Caco-2 (cell line): ENCODE results near the gene ELL. TPM values are rescaled to one million over a fixed set of nuclear protein-coding genes. Genes with fewer than 3 reads are reported as not detected.

Experiments
- BruUV-seq: library from RNA; stranded (reverse); fragments of 400-500 nt; replicated peaks from 2 replicates; lab custom pipeline; 2021; lab: Mats Ljungman, UMichigan
- CTCF ChIA-PET: fragments of 300-600 bp; sonication (Branson Sonifier 250); formaldehyde crosslinking; loops from one replicate; lab custom pipeline; 2022; ENCODE audit warnings: antibody characterized with exemption; lab: Charles Lee
- POLR2A ChIA-PET: fragments of 300-600 bp; sonication (Branson Sonifier 250); formaldehyde crosslinking; loops from one replicate; lab custom pipeline; 2022; ENCODE audit warnings: antibody characterized with exemption; lab: Charles Lee
- DNase-seq, 2 experiments: peaks; one replicate each; pipeline versions ENCODE4 v3.0.0 to v3.0.0-alpha.2; 2020 to 2022
- H3K27me3 ChIP-seq: replicated peaks from 2 replicates; pipeline ENCODE4 v1.6.0; 2011; ENCODE audit warnings: low read length; ENCODE audit not compliant: control insufficient read depth, insufficient read depth
- H3K36me3 ChIP-seq: 2 replicates; pipeline ENCODE4 v1.5.1; 2011; ENCODE audit warnings: low read length; ENCODE audit not compliant: control insufficient read depth, insufficient read depth
- H3K4me1 ChIP-seq: fragments of 250-450 bp; sonication (Bioruptor Pico); 2 replicates; pipeline ENCODE4 v1.5.1; 2020; ENCODE audit warnings: mild to moderate bottlenecking
- H3K4me3 ChIP-seq: 2 replicates; pipeline ENCODE4 v1.5.1; 2011; ENCODE audit warnings: low read depth, mild to moderate bottlenecking, control low read depth, low read length
- H3K9me3 ChIP-seq: fragments of 250-450 bp; sonication (Bioruptor Pico); 2 replicates; pipeline ENCODE4 v1.5.1; 2020; ENCODE audit warnings: mild to moderate bottlenecking, moderate library complexity
- H3K27ac Mint-ChIP-seq: one replicate; pipeline ENCODE4 v1.8.0; 2022; ENCODE audit warnings: mixed read lengths; ENCODE audit not compliant: unreplicated experiment
- H3K27me3 Mint-ChIP-seq: one replicate; pipeline ENCODE4 v1.8.0; 2022; ENCODE audit warnings: mixed read lengths; ENCODE audit not compliant: insufficient read depth, unreplicated experiment
- H3K36me3 Mint-ChIP-seq: one replicate; pipeline ENCODE4 v1.8.0; 2022; ENCODE audit warnings: mild to moderate bottlenecking, mixed read lengths; ENCODE audit not compliant: insufficient read depth, unreplicated experiment
- H3K4me1 Mint-ChIP-seq: one replicate; pipeline ENCODE4 v1.8.0; 2022; ENCODE audit warnings: low read depth, mixed read lengths; ENCODE audit not compliant: unreplicated experiment
- H3K4me3 Mint-ChIP-seq: one replicate; pipeline ENCODE4 v1.8.0; 2022; ENCODE audit warnings: mild to moderate bottlenecking, moderate library complexity, mixed read lengths; ENCODE audit not compliant: unreplicated experiment
- H3K9me3 Mint-ChIP-seq: one replicate; pipeline ENCODE4 v1.8.0; 2022; ENCODE audit warnings: mixed read lengths; ENCODE audit not compliant: unreplicated experiment
- intact Hi-C: fragments of 100-400 bp; cut with micrococcal nuclease; formaldehyde crosslinking; loops from one replicate; pipeline ENCODE4 v1.10.0; 2022; ENCODE audit not compliant: unreplicated experiment
- total RNA-seq: library from RNA; stranded (reverse); gene quantifications from 2 replicates; pipeline ENCODE4 v1.2.3, GENCODE V29; 2022
- TF ChIP-seq, protein P1 (sequence below), 2 experiments: fragments of 200-600 bp in 1 of 2; IDR thresholded peaks; 1 replicate in 1 of 2; 2 replicates in 1 of 2; pipeline versions ENCODE4 v1.5.1 to v1.8.0; 2011 to 2022; ENCODE audit warnings: antibody characterized with exemption in 1 of 2, control low read depth in 1 of 2, inconsistent platforms in 1 of 2, low read depth in 1 of 2, low read length in 1 of 2, mild to moderate bottlenecking in 1 of 2, moderate library complexity in 1 of 2; ENCODE audit not compliant: insufficient read depth in 1 of 2, severe bottlenecking in 1 of 2, unreplicated experiment in 1 of 2

ELL gene
- total RNA-seq, 1 experiment from 2014 or later: 12.1 TPM

GRCh38 chr19:18539372-18539771 lies 17.5 kb upstream of the ELL start:
- intact Hi-C loops: no loop called here
- Mint-ChIP-seq H3K27me3 (no peaks in the 10 kb centered on the region), H3K4me3 (no peak overlapping the region), H3K27ac (no peak overlapping the region), H3K36me3 (peaks cover 30% of the 10 kb centered on the region), H3K4me1 (no peaks in the 10 kb centered on the region), H3K9me3 (no peaks in the 10 kb centered on the region)
- Histone ChIP-seq H3K4me1 (peaks cover 11% of the 10 kb centered on the region), H3K4me3 (no peak overlapping the region), H3K36me3 (peaks cover 2% of the 10 kb centered on the region; the same call in 1 of the 2 replicates), H3K27me3 (no peaks in the 10 kb centered on the region), H3K9me3 (no peaks in the 10 kb centered on the region)
- ChIA-PET CTCF (no interaction called here), POLR2A (no interaction called here)
- DNase-seq: no peak
- TF ChIP-seq, protein P1, sequence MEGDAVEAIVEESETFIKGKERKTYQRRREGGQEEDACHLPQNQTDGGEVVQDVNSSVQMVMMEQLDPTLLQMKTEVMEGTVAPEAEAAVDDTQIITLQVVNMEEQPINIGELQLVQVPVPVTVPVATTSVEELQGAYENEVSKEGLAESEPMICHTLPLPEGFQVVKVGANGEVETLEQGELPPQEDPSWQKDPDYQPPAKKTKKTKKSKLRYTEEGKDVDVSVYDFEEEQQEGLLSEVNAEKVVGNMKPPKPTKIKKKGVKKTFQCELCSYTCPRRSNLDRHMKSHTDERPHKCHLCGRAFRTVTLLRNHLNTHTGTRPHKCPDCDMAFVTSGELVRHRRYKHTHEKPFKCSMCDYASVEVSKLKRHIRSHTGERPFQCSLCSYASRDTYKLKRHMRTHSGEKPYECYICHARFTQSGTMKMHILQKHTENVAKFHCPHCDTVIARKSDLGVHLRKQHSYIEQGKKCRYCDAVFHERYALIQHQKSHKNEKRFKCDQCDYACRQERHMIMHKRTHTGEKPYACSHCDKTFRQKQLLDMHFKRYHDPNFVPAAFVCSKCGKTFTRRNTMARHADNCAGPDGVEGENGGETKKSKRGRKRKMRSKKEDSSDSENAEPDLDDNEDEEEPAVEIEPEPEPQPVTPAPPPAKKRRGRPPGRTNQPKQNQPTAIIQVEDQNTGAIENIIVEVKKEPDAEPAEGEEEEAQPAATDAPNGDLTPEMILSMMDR (IDR thresholded peaks at IDR 0.05; ENCODE audit: insufficient read depth in 1 of 2, low read depth in 1 of 2, low read length in 1 of 2, severe bottlenecking in 1 of 2, unreplicated experiment in 1 of 2): no peak
- BruUV-seq: no TSS peak

DNA sequence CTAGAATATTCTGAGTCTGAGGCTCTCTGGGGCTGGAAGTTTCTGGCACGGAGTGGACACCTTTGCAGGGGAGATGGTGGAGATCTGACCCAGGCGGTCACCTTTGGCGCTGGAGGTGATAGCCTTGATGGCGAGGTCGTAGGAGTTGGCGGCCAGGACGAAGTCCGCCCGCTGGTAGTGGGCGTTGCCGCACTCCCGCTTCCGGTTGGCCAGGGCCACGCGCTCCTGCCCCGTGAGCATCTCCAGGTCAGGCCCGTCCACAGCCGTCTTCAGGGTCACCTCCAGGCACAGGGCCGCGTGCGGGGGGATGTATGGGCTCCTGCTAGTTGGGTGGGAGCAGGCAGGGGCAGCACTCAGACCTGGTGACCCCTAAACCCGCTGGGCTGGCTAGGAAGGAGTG lies 16.2 kb upstream of the ELL start:
- no peak for DNase-seq
- ChIA-PET CTCF (interaction anchor here (0.7 kb wide), 1 partner anchor 9 kb away, joined by 3 read pairs; no protein-coding TSS in a partner anchor), POLR2A (interaction anchor here (0.6 kb wide), 1 partner anchor 17 kb away, joined by 4 read pairs; no protein-coding TSS in a partner anchor)
- H3K4me1 ChIP-seq: peaks cover 5% of the 10 kb centered on the region; the same call in 1 of the 2 replicates
- H3K36me3 ChIP-seq: peaks cover 2% of the 10 kb centered on the region; the same call in 1 of the 2 replicates
- no peaks in the 10 kb centered on the region for H3K9me3 Mint-ChIP-seq
- TF ChIP-seq, protein P1 (IDR thresholded peaks at IDR 0.05; ENCODE audit: insufficient read depth in 1 of 2, low read depth in 1 of 2, low read length in 1 of 2, severe bottlenecking in 1 of 2, unreplicated experiment in 1 of 2): no peak
- no peak overlapping the region for H3K27ac Mint-ChIP-seq
- peaks cover 25% of the 10 kb centered on the region for H3K36me3 Mint-ChIP-seq
- intact Hi-C loops: no loop called here
- no TSS peak for BruUV-seq
- no peaks in the 10 kb centered on the region for H3K4me1 Mint-ChIP-seq
- no peak overlapping the region for H3K4me3 Mint-ChIP-seq
- H3K9me3 ChIP-seq: no peaks in the 10 kb centered on the region
- H3K4me3 ChIP-seq: no peak overlapping the region
- H3K27me3 ChIP-seq: no peaks in the 10 kb centered on the region
- H3K27me3 Mint-ChIP-seq: no peaks in the 10 kb centered on the region

DNA sequence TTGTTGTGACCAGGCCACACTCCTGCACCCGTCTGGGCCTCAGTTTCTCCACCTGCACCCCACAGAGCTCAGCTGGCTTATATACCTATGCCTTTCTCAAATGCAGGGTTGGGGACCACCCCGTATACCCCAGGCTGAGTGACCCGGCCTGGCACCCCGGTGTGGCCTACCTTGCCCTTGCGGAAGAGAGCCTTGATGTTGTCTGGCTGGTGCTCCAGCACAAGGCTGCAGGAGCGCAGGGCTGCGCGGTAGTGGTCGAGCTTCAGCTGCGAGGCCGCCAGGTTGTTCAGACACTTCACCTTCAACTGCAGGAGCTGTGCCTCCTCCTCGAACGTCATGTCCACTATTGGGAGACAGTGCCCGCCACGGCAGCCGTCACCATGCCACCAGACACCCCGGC lies 15.6 kb upstream of the ELL start:
- Mint-ChIP-seq H3K36me3 (peaks cover 23% of the 10 kb centered on the region), H3K27me3 (no peaks in the 10 kb centered on the region), H3K4me3 (no peak overlapping the region), H3K9me3 (no peaks in the 10 kb centered on the region), H3K4me1 (no peaks in the 10 kb centered on the region), H3K27ac (no peak overlapping the region)
- Histone ChIP-seq H3K4me1 (peaks cover 4% of the 10 kb centered on the region; the same call in 1 of the 2 replicates), H3K27me3 (no peaks in the 10 kb centered on the region), H3K9me3 (no peaks in the 10 kb centered on the region), H3K36me3 (peaks cover 2% of the 10 kb centered on the region; the same call in 1 of the 2 replicates), H3K4me3 (no peak overlapping the region)
- DNase-seq: no peak
- intact Hi-C loops: no loop called here
- BruUV-seq: no TSS peak
- TF ChIP-seq, protein P1 (IDR thresholded peaks at IDR 0.05; ENCODE audit: insufficient read depth in 1 of 2, low read depth in 1 of 2, low read length in 1 of 2, severe bottlenecking in 1 of 2, unreplicated experiment in 1 of 2): no peak
- ChIA-PET POLR2A (no interaction called here), CTCF (no interaction called here)
